ENCODE measurements around the gene KRT12. TPM values are rescaled to one million over a fixed set of nuclear protein-coding genes. Genes with fewer than 3 reads are reported as not detected.

KRT12 gene
- polyA plus RNA-seq, 1 donor (not counting 4 experiments of a cell fraction or from before 2014, with no cell fraction given): not detected

DNA sequence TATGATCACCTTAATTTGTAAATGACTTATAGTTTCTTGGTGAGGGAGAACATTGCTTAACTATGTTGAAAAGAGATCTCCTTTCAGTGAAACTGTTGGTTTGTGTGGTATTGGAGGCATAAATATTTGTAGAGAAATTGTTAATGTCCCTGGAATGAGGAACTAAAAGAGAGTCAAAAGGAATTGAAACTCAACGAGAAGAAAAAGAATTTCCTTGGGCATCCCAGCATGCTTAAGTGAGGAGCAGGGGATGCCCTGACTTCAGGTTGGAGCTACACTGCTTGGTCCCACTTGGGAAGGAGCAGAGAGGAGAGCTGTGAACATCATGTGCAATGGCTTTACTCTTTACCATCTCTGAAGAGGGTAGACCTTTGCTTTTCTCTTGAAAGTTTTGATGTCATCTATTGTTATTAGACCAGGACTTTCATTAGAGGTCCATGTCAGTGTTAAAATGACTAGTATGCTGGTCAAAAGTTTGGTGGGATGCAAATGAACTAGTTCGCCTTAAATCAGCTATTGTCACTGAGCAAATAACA, 48.8 kb upstream of the KRT12 start:
- no peak for FAIRE-seq
- no peaks in the 10 kb centered on the region for H3K27me3 ChIP-seq (ENCODE audit: control insufficient read depth, extremely low read depth, insufficient read depth, low read length)
- peak overlapping the region; percentile 2 for H2AFZ ChIP-seq (ENCODE audit: control insufficient read depth, low read length)
- no peak for DNase-seq (ENCODE audit: low read depth, low spot score)
- H3K4me3 ChIP-seq (ENCODE audit: control insufficient read depth in 2 of 3, extremely low read depth in 1 of 3, insufficient read depth in 2 of 3, low read depth in 1 of 3, low read length in 3 of 3): no peak overlapping the region
- H3K9me1 ChIP-seq (ENCODE audit: control insufficient read depth, extremely low read depth, insufficient read depth, low read length): no peaks in the 10 kb centered on the region
- no peaks in the 10 kb centered on the region for H4K20me1 ChIP-seq (ENCODE audit: control insufficient read depth, extremely low read depth, insufficient read depth, low read length)
- H3K9me3 ChIP-seq (ENCODE audit: control insufficient read depth, low read depth, low read length): no peaks in the 10 kb centered on the region
- dilution Hi-C loops (cut with MboI; ENCODE audit: extremely low pct_ligation_motif_present, low sequenced_read_pairs): no loop called here
- H3K27ac ChIP-seq (ENCODE audit: control insufficient read depth, insufficient read depth, low read length): peak overlapping the region; percentile 99
- peak overlapping the region; percentile 58 for H3K9ac ChIP-seq (ENCODE audit: control insufficient read depth, extremely low read depth, insufficient read depth, low read length)
- TF ChIP-seq EZH2 (IDR thresholded peaks at IDR 0.05; ENCODE audit: low read length): no peak
- TF ChIP-seq, protein P1, sequence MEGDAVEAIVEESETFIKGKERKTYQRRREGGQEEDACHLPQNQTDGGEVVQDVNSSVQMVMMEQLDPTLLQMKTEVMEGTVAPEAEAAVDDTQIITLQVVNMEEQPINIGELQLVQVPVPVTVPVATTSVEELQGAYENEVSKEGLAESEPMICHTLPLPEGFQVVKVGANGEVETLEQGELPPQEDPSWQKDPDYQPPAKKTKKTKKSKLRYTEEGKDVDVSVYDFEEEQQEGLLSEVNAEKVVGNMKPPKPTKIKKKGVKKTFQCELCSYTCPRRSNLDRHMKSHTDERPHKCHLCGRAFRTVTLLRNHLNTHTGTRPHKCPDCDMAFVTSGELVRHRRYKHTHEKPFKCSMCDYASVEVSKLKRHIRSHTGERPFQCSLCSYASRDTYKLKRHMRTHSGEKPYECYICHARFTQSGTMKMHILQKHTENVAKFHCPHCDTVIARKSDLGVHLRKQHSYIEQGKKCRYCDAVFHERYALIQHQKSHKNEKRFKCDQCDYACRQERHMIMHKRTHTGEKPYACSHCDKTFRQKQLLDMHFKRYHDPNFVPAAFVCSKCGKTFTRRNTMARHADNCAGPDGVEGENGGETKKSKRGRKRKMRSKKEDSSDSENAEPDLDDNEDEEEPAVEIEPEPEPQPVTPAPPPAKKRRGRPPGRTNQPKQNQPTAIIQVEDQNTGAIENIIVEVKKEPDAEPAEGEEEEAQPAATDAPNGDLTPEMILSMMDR (optimal IDR thresholded peaks at IDR 0.05 in 1 of 3, IDR thresholded peaks at IDR 0.05 in 1 of 3, conservative IDR thresholded peaks at IDR 0.05 in 1 of 3; ENCODE audit: extremely low read depth in 1 of 3, insufficient read depth in 2 of 3, low read length in 3 of 3): no peak
- H3K36me3 ChIP-seq (ENCODE audit: control insufficient read depth in 2 of 2, extremely low read depth in 1 of 2, insufficient read depth in 2 of 2, low read length in 2 of 2): no peaks in the 10 kb centered on the region
- H3K79me2 ChIP-seq (ENCODE audit: control insufficient read depth, insufficient read depth, low read length): no peaks in the 10 kb centered on the region
- H3K4me1 ChIP-seq (ENCODE audit: control insufficient read depth, extremely low read depth, insufficient read depth, low read length): peaks cover 42% of the 10 kb centered on the region
- peak overlapping the region; percentile 35 for H3K4me2 ChIP-seq (ENCODE audit: control insufficient read depth, extremely low read depth, insufficient read depth, low read depth, low read length)

DNA sequence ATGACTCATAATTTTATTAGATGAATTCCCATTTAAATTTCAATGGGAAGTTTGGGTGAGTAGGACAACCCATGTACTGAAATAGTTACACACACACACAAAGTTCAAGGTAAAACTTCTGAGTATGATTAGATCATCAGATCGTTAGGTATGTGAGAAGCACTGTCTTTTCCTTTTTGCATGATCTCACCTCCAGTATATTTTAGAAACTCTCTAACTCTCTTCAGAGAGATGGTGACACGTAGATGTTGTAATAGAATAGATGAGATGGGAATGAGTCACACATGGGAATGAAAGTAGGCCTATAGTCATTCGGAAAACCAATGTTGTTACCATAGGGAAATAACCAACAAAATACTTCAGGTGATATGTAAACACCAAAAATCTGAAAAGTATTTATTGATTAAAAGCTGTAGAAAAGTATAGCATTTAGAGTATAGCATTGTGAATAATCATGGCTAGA, 48.2 kb upstream of the KRT12 start:
- Histone ChIP-seq H3K4me3 (ENCODE audit: control insufficient read depth in 2 of 3, extremely low read depth in 1 of 3, insufficient read depth in 2 of 3, low read depth in 1 of 3, low read length in 3 of 3) (no peak overlapping the region), H3K27me3 (ENCODE audit: control insufficient read depth, extremely low read depth, insufficient read depth, low read length) (no peaks in the 10 kb centered on the region), H3K9ac (ENCODE audit: control insufficient read depth, extremely low read depth, insufficient read depth, low read length) (peak overlapping the region; percentile 78), H3K36me3 (ENCODE audit: control insufficient read depth in 2 of 2, extremely low read depth in 1 of 2, insufficient read depth in 2 of 2, low read length in 2 of 2) (no peaks in the 10 kb centered on the region), H4K20me1 (ENCODE audit: control insufficient read depth, extremely low read depth, insufficient read depth, low read length) (no peaks in the 10 kb centered on the region), H3K4me1 (ENCODE audit: control insufficient read depth, extremely low read depth, insufficient read depth, low read length) (peaks cover 48% of the 10 kb centered on the region), H2AFZ (ENCODE audit: control insufficient read depth, low read length) (no peak overlapping the region), H3K79me2 (ENCODE audit: control insufficient read depth, insufficient read depth, low read length) (no peaks in the 10 kb centered on the region), H3K4me2 (ENCODE audit: control insufficient read depth, extremely low read depth, insufficient read depth, low read depth, low read length) (peak overlapping the region; percentile 82), H3K9me1 (ENCODE audit: control insufficient read depth, extremely low read depth, insufficient read depth, low read length) (no peaks in the 10 kb centered on the region), H3K9me3 (ENCODE audit: control insufficient read depth, low read depth, low read length) (no peaks in the 10 kb centered on the region), H3K27ac (ENCODE audit: control insufficient read depth, insufficient read depth, low read length) (peak overlapping the region; percentile 99)
- DNase-seq (ENCODE audit: low read depth, low spot score): peak; percentile 94
- TF ChIP-seq EZH2 (IDR thresholded peaks at IDR 0.05; ENCODE audit: low read length): no peak
- TF ChIP-seq, protein P1 (optimal IDR thresholded peaks at IDR 0.05 in 1 of 3, IDR thresholded peaks at IDR 0.05 in 1 of 3, conservative IDR thresholded peaks at IDR 0.05 in 1 of 3; ENCODE audit: extremely low read depth in 1 of 3, insufficient read depth in 2 of 3, low read length in 3 of 3): no peak
- dilution Hi-C loops (cut with MboI; ENCODE audit: extremely low pct_ligation_motif_present, low sequenced_read_pairs): no loop called here
- FAIRE-seq: peak; percentile 66
